ENCODE results near the gene FAM120C.

FAM120C gene, protein sequence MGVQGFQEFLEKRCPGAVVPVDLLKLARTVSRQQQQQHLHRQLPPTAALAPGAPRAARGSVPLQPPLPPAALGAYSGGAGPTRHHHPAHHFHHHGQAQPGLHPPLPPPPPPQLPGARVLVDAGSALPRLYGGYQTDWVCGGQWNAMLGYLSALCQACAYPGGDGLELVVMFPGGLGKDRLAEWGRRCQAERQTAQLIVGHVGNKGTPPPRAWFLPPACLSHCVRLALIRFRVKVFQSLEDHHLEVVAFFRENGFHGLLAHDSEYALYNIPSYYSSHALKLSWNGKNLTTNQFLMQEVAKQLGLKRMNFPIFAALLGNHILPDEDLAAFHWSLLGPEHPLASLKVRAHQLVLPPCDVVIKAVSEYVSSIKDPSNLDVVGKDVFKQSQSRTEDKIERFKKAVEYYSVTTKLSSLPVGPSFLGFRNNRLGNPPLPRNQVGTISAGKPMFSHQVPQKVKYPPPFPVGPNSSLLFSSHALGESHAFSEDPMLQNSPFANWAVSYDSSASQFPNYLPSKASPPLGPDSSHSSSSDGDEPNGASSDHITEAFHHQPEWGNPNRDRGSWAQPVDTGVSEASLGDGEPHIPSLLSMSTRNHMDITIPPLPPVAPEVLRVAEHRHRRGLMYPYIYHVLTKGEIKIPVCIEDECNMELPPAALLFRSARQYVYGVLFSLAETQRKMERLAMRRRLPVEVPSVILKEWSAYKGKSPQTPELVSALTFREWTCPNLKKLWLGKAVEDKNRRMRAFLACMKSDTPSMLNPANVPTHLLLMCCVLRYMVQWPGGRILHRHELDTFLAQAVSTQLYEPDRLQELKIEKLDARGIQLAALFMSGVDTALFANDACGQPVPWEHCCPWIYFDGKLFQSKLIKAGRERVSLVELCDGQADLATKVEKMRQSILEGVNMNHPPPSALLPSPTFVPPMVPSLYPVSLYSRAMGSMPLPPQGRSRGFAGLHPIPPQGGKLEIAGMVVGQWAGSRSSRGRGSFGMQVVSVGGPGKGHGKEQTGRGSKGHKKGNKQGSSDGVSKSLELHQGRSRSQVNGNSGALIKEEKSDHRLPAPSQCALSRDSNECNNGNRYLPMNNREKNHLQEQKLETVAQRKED

DNA sequence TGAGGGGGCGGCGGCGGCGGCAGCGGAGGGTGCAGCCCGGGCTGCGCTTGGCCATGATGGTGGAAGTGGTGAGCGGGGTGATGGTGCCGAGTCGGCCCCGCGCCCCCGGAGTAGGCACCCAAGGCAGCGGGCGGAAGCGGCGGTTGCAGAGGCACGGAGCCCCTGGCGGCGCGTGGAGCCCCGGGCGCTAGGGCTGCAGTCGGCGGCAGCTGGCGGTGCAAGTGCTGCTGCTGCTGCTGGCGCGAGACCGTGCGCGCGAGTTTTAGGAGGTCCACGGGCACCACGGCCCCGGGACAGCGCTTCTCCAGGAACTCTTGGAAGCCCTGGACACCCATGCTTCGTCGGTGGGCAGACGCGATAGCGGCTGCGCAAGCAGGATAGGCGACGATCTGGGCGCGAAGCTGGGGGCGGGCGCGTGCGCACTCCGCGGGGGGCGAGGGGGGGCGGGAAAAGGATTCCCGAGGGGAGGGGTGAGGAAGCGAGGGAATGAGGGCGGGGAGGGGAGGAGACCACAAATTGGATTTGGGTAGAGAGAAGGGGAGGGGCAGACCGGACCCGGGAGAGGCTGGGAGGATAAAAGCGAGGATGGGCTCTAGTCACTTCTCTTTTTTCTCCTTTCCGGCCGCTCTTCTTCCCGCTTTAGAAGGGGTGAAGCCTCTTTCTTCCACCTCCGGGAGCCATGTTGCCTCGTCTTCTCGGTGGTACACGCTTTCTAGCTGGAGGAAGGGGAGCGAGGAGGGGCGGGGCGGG is at the start of gene FAM120C:
Gene FAM120C (minus strand): TSS at position 391 of the 750 bp plus-strand sequence. CDS start 56 bp downstream, at position 335.
- in situ Hi-C loops (cut with MboI; ENCODE audit: low pct_unique_long_range_greater_than_20kb, low sequenced_read_pairs, unreplicated experiment) = no loop called here
- TF ChIP-seq, protein P1, sequence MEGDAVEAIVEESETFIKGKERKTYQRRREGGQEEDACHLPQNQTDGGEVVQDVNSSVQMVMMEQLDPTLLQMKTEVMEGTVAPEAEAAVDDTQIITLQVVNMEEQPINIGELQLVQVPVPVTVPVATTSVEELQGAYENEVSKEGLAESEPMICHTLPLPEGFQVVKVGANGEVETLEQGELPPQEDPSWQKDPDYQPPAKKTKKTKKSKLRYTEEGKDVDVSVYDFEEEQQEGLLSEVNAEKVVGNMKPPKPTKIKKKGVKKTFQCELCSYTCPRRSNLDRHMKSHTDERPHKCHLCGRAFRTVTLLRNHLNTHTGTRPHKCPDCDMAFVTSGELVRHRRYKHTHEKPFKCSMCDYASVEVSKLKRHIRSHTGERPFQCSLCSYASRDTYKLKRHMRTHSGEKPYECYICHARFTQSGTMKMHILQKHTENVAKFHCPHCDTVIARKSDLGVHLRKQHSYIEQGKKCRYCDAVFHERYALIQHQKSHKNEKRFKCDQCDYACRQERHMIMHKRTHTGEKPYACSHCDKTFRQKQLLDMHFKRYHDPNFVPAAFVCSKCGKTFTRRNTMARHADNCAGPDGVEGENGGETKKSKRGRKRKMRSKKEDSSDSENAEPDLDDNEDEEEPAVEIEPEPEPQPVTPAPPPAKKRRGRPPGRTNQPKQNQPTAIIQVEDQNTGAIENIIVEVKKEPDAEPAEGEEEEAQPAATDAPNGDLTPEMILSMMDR (IDR thresholded peaks at IDR 0.05; ENCODE audit: extremely low read depth, insufficient read depth, missing control alignments) = no peak
- peak; percentile 83 for DNase-seq (ENCODE audit: low spot score)

DNA sequence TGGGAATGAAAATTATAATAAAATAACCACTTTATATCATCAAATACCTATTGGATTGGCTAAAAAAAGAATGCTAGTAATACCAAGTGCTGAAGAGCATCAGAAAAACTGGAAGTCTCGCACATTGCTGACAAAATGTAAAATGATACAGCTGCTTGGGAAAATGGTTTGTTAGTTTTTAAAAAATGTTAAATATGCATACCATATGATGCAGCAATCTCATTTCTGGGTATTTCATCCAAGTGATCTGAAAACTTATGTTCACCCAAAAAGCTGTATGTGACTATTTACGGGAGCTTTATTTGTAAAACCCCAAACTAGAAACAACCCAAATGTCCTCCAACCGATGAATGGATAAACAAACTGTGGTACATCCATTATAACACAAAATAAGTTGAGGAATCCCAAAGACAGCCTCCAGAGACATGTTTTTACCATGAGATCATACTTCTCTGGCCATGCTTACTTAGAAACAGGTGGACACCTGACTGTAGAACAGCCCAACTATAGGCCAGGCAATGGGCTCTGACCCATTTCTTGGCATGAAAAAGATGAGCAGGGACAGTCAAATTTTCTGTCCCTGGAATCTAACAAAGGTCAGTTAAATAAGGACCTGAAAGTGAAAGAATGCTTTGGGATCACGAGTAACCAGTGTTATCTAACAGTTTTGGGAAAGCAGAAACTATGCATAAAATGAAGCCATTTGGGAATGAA is 47.5 kb upstream of the FAM120C start:
- in situ Hi-C loops (cut with MboI; ENCODE audit: low pct_unique_long_range_greater_than_20kb, low sequenced_read_pairs, unreplicated experiment) = no loop called here
- DNase-seq (ENCODE audit: low spot score) = no peak
- TF ChIP-seq, protein P1 (IDR thresholded peaks at IDR 0.05; ENCODE audit: extremely low read depth, insufficient read depth, missing control alignments) = no peak

DNA sequence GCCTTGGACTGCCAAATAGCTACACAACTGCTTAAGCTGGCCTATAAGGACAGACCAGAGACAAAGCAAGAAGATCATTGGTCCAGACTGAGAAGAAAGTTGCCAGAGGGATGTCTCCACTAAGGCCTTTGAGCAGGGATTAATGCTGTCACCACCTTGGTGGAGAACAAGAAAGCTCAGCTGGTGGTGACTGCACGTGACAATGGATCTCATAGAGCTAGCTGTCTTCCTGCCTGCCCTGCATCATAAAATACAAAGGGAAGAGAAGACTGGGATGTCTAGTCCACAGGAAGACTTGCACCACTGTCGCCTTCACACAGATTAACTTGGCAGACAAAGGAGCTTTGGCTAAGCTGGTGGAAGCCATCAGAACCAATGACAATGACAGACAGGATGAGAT is 40.5 kb upstream of the FAM120C start:
- in situ Hi-C loops (cut with MboI; ENCODE audit: low pct_unique_long_range_greater_than_20kb, low sequenced_read_pairs, unreplicated experiment) = no loop called here
- TF ChIP-seq, protein P1 (IDR thresholded peaks at IDR 0.05; ENCODE audit: extremely low read depth, insufficient read depth, missing control alignments) = no peak
- no peak for DNase-seq (ENCODE audit: low spot score)

DNA sequence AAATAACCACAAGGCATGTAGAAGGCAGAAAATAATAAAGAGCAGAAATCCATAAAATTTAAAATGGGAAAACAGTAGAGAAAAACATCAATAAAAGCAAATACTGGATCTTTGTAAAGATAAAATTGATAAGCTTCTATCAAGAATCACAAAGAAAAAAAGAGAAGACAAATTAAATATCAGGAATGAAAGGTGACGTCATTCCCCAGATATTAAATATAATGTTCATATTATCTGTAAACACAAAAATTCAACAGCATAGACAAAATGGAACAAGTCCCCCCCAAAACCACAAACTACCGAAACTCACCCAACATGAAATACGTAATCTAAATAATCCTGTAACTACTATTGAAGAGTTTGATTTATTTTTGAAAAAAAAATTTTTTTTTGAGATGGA is 30.5 kb upstream of the FAM120C start:
- TF ChIP-seq, protein P1 (IDR thresholded peaks at IDR 0.05; ENCODE audit: extremely low read depth, insufficient read depth, missing control alignments) = no peak
- no peak for DNase-seq (ENCODE audit: low spot score)
- in situ Hi-C loops (cut with MboI; ENCODE audit: low pct_unique_long_range_greater_than_20kb, low sequenced_read_pairs, unreplicated experiment) = no loop called here

DNA sequence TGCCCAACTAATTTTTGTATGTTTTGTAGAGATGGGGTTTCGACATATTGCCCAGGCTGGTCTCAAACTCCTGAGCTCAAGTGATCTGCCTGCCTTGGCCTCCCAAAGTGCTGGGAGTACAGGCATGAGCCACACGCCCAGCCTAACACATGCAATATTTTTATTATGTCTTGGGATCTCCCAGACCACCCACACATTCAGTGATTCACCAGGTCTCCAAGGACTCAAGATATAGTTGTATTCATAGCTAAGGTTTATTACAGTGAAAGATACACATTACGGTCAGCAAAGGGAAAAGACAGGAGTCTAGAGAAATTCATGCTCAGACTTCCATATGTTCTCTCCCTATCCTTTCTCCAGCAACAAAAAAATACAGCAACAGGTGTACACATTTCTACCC is 25.5 kb upstream of the FAM120C start:
- in situ Hi-C loops (cut with MboI; ENCODE audit: low pct_unique_long_range_greater_than_20kb, low sequenced_read_pairs, unreplicated experiment) = no loop called here
- no peak for DNase-seq (ENCODE audit: low spot score)
- TF ChIP-seq, protein P1 (IDR thresholded peaks at IDR 0.05; ENCODE audit: extremely low read depth, insufficient read depth, missing control alignments) = no peak
